CD8-positive, alpha-beta memory T cell (primary cell): ENCODE results near the gene UPB1. TPM values are rescaled to one million over a fixed set of nuclear protein-coding genes. Genes with fewer than 3 reads are reported as not detected.

ENCODE experiments used
- CTCF ChIA-PET: fragments of 350-600 bp; sonication (Branson Sonifier 250); formaldehyde crosslinking; loops from one replicate; lab custom pipeline; 2021; ENCODE audit warnings: antibody characterized with exemption; lab: Charles Lee
- POLR2A ChIA-PET: fragments of 350-600 bp; sonication (Branson Sonifier 250); formaldehyde crosslinking; loops from one replicate; lab custom pipeline; 2021; ENCODE audit warnings: antibody characterized with exemption; lab: Charles Lee
- DNase-seq, 5 donors: peaks; one replicate each; pipeline versions ENCODE4 v3.0.0 to v3.0.0-alpha.2; 2020 to 2022; ENCODE audit warnings: mixed read lengths in 1 of 5
- H3K27ac ChIP-seq: one replicate; pipeline ENCODE4 v1.7.0; 2013; ENCODE audit warnings: low read depth, mild to moderate bottlenecking, low read length, moderate library complexity
- H3K27me3 ChIP-seq: 2 replicates; pipeline ENCODE4 v1.7.0; 2013; ENCODE audit warnings: low read length, mild to moderate bottlenecking; ENCODE audit not compliant: insufficient read depth, poor library complexity, severe bottlenecking
- H3K36me3 ChIP-seq: 2 replicates; pipeline ENCODE4 v1.7.0; 2013; ENCODE audit warnings: mild to moderate bottlenecking, low read length, moderate library complexity; ENCODE audit not compliant: insufficient read depth
- H3K4me1 ChIP-seq: 2 replicates; pipeline ENCODE4 v1.7.0; 2013; ENCODE audit warnings: mild to moderate bottlenecking, low read length, moderate library complexity; ENCODE audit not compliant: insufficient read depth
- H3K4me3 ChIP-seq: 2 replicates; pipeline ENCODE4 v1.7.0; 2013; ENCODE audit warnings: mild to moderate bottlenecking, low read length
- H3K9me3 ChIP-seq: 2 replicates; pipeline ENCODE4 v1.7.0; 2013; ENCODE audit warnings: mild to moderate bottlenecking, low read length
- H3K27ac Mint-ChIP-seq, 8 donors: one replicate each; pipeline ENCODE4 v1.8.0; 2020 to 2021; ENCODE audit warnings: mixed read lengths in 8 of 8, mild to moderate bottlenecking in 6 of 8, inconsistent platforms in 3 of 8, moderate library complexity in 3 of 8
- H3K27me3 Mint-ChIP-seq, 2 donors: one replicate each; pipeline ENCODE4 v1.8.0; 2020 to 2021; ENCODE audit warnings: mixed read lengths in 2 of 2, mild to moderate bottlenecking in 1 of 2, moderate library complexity in 1 of 2
- H3K36me3 Mint-ChIP-seq, 3 donors: one replicate each; pipeline ENCODE4 v1.8.0; 2020 to 2021; ENCODE audit warnings: mixed read lengths in 3 of 3, inconsistent platforms in 1 of 3, mild to moderate bottlenecking in 1 of 3
- H3K4me1 Mint-ChIP-seq, 3 donors: one replicate each; pipeline ENCODE4 v1.8.0; 2020 to 2021; ENCODE audit warnings: mixed read lengths in 3 of 3, inconsistent platforms in 1 of 3, mild to moderate bottlenecking in 1 of 3
- H3K4me3 Mint-ChIP-seq, 7 donors: one replicate each; pipeline ENCODE4 v1.8.0; 2020 to 2021; ENCODE audit warnings: mixed read lengths in 7 of 7, mild to moderate bottlenecking in 6 of 7, moderate library complexity in 4 of 7, inconsistent platforms in 2 of 7
- H3K9me3 Mint-ChIP-seq, 5 donors: one replicate each; pipeline ENCODE4 v1.8.0; 2020 to 2022; ENCODE audit warnings: mixed read lengths in 5 of 5, mild to moderate bottlenecking in 3 of 5, moderate library complexity in 2 of 5, inconsistent platforms in 1 of 5
- polyA plus RNA-seq: library from polyadenylated mRNA; unstranded; fragments of 300-500 nt; fragmentation: Illumina TruSeq; gene quantifications from one replicate; pipeline ENCODE4 v1.2.3, GENCODE V29; 2021
- total RNA-seq, 2 experiments: library from RNA; stranded (reverse); gene quantifications; one replicate each; pipeline ENCODE4 v1.2.3, GENCODE V29; 2021

Gene UPB1
- total and polyA plus RNA-seq, 3 experiments from 2014 or later, result 0.10 TPM; not detected in 2

DNA sequence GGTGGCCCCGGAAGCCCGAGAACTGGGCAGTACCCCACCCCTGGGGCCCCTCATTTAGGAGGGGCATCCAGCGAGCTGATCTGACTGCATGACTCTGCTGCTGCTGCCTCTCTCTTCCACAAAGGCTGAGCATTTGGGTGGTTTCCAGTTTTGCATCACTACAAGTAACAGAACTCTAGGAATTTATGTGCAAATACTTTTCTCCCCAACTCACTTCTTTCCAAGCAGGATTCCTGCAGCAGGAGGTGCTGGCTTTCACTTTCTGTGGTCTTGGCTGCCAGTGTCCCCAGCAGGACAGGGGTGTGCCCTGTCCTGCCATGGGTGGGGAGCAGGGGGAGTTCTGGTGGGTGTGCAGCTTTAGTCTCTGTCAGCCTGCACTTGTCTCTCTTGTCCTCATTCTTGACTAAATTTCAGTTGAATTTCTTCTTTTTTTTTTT lies 21.2 kb downstream of the UPB1 start:
- no peak overlapping the region for H3K4me3 ChIP-seq
- H3K36me3 Mint-ChIP-seq, result peaks cover 0 to 3% (median 0%) of the 10 kb centered on the region in 3 donors
- no peak overlapping the region for H3K27ac Mint-ChIP-seq
- no peaks in the 10 kb centered on the region for H3K9me3 Mint-ChIP-seq
- CTCF ChIA-PET, result no interaction called here
- no peaks in the 10 kb centered on the region for H3K27me3 ChIP-seq
- H3K4me1 Mint-ChIP-seq, result peaks cover under 1 to 5% (median 1%) of the 10 kb centered on the region in 3 donors
- H3K27ac ChIP-seq, result no peak overlapping the region
- H3K4me3 Mint-ChIP-seq, result no peak overlapping the region
- POLR2A ChIA-PET, result no interaction called here
- H3K27me3 Mint-ChIP-seq, result peaks cover 0 to 11% of the 10 kb centered on the region in 2 donors
- H3K4me1 ChIP-seq, result no peaks in the 10 kb centered on the region
- H3K9me3 ChIP-seq, result no peaks in the 10 kb centered on the region
- no peak for DNase-seq
- H3K36me3 ChIP-seq, result no peaks in the 10 kb centered on the region

GRCh38 chr22:24517446-24517845 lies 22.3 kb downstream of the UPB1 start:
- peaks cover 0 to 4% (median 1%) of the 10 kb centered on the region in 3 donors for H3K4me1 Mint-ChIP-seq
- CTCF ChIA-PET, result no interaction called here
- Histone ChIP-seq H3K9me3 (no peaks in the 10 kb centered on the region), H3K36me3 (no peaks in the 10 kb centered on the region), H3K4me1 (no peaks in the 10 kb centered on the region), H3K27ac (no peak overlapping the region), H3K27me3 (no peaks in the 10 kb centered on the region), H3K4me3 (no peak overlapping the region)
- H3K27ac Mint-ChIP-seq, result no peak overlapping the region
- DNase-seq, result no peak
- no peak overlapping the region for H3K4me3 Mint-ChIP-seq
- no peaks in the 10 kb centered on the region for H3K9me3 Mint-ChIP-seq
- peaks cover 0 to 11% of the 10 kb centered on the region in 2 donors for H3K27me3 Mint-ChIP-seq
- peaks cover 0 to 3% (median 0%) of the 10 kb centered on the region in 3 donors for H3K36me3 Mint-ChIP-seq
- POLR2A ChIA-PET, result no interaction called here

DNA sequence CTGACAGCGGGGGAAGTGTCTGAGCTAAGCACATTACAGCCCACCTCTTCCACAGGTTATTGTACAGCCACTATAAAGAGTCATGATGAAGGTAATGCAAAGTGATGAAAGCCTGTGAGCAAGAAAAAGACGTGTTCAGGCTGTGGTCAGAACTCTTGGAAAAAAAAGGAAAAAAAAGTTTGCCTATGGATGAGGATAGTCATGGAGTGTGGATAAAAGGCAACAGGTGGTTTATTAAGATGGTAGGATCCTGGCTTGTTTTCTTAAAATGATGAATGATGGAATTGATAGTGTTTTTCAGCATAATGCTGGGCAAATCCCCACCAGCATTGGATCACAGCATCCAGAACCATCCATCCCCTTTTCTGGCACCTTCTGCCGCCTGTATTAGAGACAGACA lies 23.1 kb downstream of the UPB1 start:
- DNase-seq, result no peak
- peaks cover 0 to 3% (median 0%) of the 10 kb centered on the region in 3 donors for H3K36me3 Mint-ChIP-seq
- ChIA-PET CTCF (no interaction called here), POLR2A (no interaction called here)
- no peaks in the 10 kb centered on the region for H3K27me3 ChIP-seq
- peaks cover 0 to 4% (median 1%) of the 10 kb centered on the region in 3 donors for H3K4me1 Mint-ChIP-seq
- no peak overlapping the region for H3K27ac ChIP-seq
- peaks cover 0 to 11% of the 10 kb centered on the region in 2 donors for H3K27me3 Mint-ChIP-seq
- no peak overlapping the region for H3K27ac Mint-ChIP-seq
- no peak overlapping the region for H3K4me3 ChIP-seq
- H3K9me3 ChIP-seq, result no peaks in the 10 kb centered on the region
- H3K4me1 ChIP-seq, result no peaks in the 10 kb centered on the region
- no peaks in the 10 kb centered on the region for H3K9me3 Mint-ChIP-seq
- H3K36me3 ChIP-seq, result no peaks in the 10 kb centered on the region
- no peak overlapping the region for H3K4me3 Mint-ChIP-seq

GRCh38 chr22:24518771-24519485 lies 23.8 kb downstream of the UPB1 start:
- POLR2A ChIA-PET, result no interaction called here
- no peak overlapping the region for H3K4me3 ChIP-seq
- no peak for DNase-seq
- H3K4me3 Mint-ChIP-seq, result no peak overlapping the region
- no peaks in the 10 kb centered on the region for H3K36me3 ChIP-seq
- no peaks in the 10 kb centered on the region for H3K9me3 Mint-ChIP-seq
- no peaks in the 10 kb centered on the region for H3K27me3 ChIP-seq
- H3K4me1 ChIP-seq, result no peaks in the 10 kb centered on the region
- peaks cover 0 to 11% of the 10 kb centered on the region in 2 donors for H3K27me3 Mint-ChIP-seq
- H3K27ac ChIP-seq, result no peak overlapping the region
- H3K9me3 ChIP-seq, result no peaks in the 10 kb centered on the region
- H3K36me3 Mint-ChIP-seq, result peaks cover 0 to 1% (median 0%) of the 10 kb centered on the region in 3 donors
- peak overlapping the region in 1 of 8 donors; percentile 85 for H3K27ac Mint-ChIP-seq
- peaks cover 0 to 4% (median 1%) of the 10 kb centered on the region in 3 donors for H3K4me1 Mint-ChIP-seq
- CTCF ChIA-PET, result no interaction called here

- H3K4me3 Mint-ChIP-seq, result no peak overlapping the region
- Histone ChIP-seq H3K27ac (no peak overlapping the region), H3K4me3 (no peak overlapping the region), H3K36me3 (no peaks in the 10 kb centered on the region), H3K4me1 (no peaks in the 10 kb centered on the region), H3K9me3 (no peaks in the 10 kb centered on the region), H3K27me3 (no peaks in the 10 kb centered on the region)
- no peak for DNase-seq
- H3K27me3 Mint-ChIP-seq, result peaks cover 0 to 11% of the 10 kb centered on the region in 2 donors
- H3K4me1 Mint-ChIP-seq, result peaks cover 0 to 4% (median 1%) of the 10 kb centered on the region in 3 donors
- H3K36me3 Mint-ChIP-seq, result peaks cover 0 to 1% (median 0%) of the 10 kb centered on the region in 3 donors
- POLR2A ChIA-PET, result no interaction called here
- no peaks in the 10 kb centered on the region for H3K9me3 Mint-ChIP-seq
- CTCF ChIA-PET, result no interaction called here
- H3K27ac Mint-ChIP-seq, result no peak overlapping the region
Measured at GRCh38 chr22:24519496-24519895, 24.4 kb downstream of the UPB1 start.

- H3K9me3 ChIP-seq, result no peaks in the 10 kb centered on the region
- peaks cover 0 to 7% of the 10 kb centered on the region in 2 donors for H3K27me3 Mint-ChIP-seq
- DNase-seq, result no peak
- peaks cover 7 to 10% (median 8%) of the 10 kb centered on the region in 3 donors for H3K4me1 Mint-ChIP-seq
- H3K36me3 ChIP-seq, result no peaks in the 10 kb centered on the region
- H3K27ac ChIP-seq, result no peak overlapping the region
- peaks cover 6% of the 10 kb centered on the region for H3K4me1 ChIP-seq
- H3K36me3 Mint-ChIP-seq, result peaks cover 0 to 1% (median 0%) of the 10 kb centered on the region in 3 donors
- no peak overlapping the region for H3K4me3 ChIP-seq
- H3K27ac Mint-ChIP-seq, result no peak overlapping the region
- H3K4me3 Mint-ChIP-seq, result no peak overlapping the region
- H3K9me3 Mint-ChIP-seq, result no peaks in the 10 kb centered on the region
- CTCF ChIA-PET, result interaction anchor here (1.0 to 1.1 kb wide), 4 partner anchors 32 to 104 kb away, joined by 3 to 5 read pairs (median 4); partner anchors contain the start of gene ADORA2A
- POLR2A ChIA-PET, result no interaction called here
- no peaks in the 10 kb centered on the region for H3K27me3 ChIP-seq
Measured at GRCh38 chr22:24521791-24522245, 26.7 kb downstream of the UPB1 start.

GRCh38 chr22:24523873-24524272 lies 28.7 kb downstream of the UPB1 start:
- no peak for DNase-seq
- no peak overlapping the region for H3K4me3 ChIP-seq
- H3K4me1 Mint-ChIP-seq, result peaks cover 7 to 10% (median 8%) of the 10 kb centered on the region in 3 donors
- POLR2A ChIA-PET, result no interaction called here
- H3K36me3 ChIP-seq, result no peaks in the 10 kb centered on the region
- no peak overlapping the region for H3K4me3 Mint-ChIP-seq
- CTCF ChIA-PET, result no interaction called here
- no peaks in the 10 kb centered on the region for H3K27me3 ChIP-seq
- H3K27ac Mint-ChIP-seq, result peak overlapping the region in 1 of 8 donors; percentile 87
- peaks cover 0 to 3% of the 10 kb centered on the region in 2 donors for H3K27me3 Mint-ChIP-seq
- peaks cover 6% of the 10 kb centered on the region for H3K4me1 ChIP-seq
- H3K27ac ChIP-seq, result no peak overlapping the region
- no peaks in the 10 kb centered on the region for H3K9me3 Mint-ChIP-seq
- H3K9me3 ChIP-seq, result no peaks in the 10 kb centered on the region
- no peaks in the 10 kb centered on the region for H3K36me3 Mint-ChIP-seq

GRCh38 chr22:24525416-24526037 lies 30.4 kb downstream of the UPB1 start:
- peaks cover 6% of the 10 kb centered on the region for H3K4me1 ChIP-seq
- H3K27me3 Mint-ChIP-seq, result peaks cover 0 to 1% of the 10 kb centered on the region in 2 donors
- POLR2A ChIA-PET, result no interaction called here
- H3K4me1 Mint-ChIP-seq, result peaks cover 7 to 10% (median 8%) of the 10 kb centered on the region in 3 donors
- DNase-seq, result peak; percentile 55 to 80 (median 62)
- H3K9me3 ChIP-seq, result no peaks in the 10 kb centered on the region
- no peaks in the 10 kb centered on the region for H3K9me3 Mint-ChIP-seq
- no peaks in the 10 kb centered on the region for H3K36me3 Mint-ChIP-seq
- H3K4me3 ChIP-seq, result no peak overlapping the region
- H3K27me3 ChIP-seq, result no peaks in the 10 kb centered on the region
- H3K27ac ChIP-seq, result no peak overlapping the region
- H3K36me3 ChIP-seq, result no peaks in the 10 kb centered on the region
- CTCF ChIA-PET, result interaction anchor here (1.1 to 1.5 kb wide), 4 partner anchors 21 to 107 kb away, joined by 3 to 5 read pairs (median 4); no protein-coding TSS in a partner anchor
- no peak overlapping the region for H3K4me3 Mint-ChIP-seq
- H3K27ac Mint-ChIP-seq, result peak overlapping the region in 3 of 8 donors; percentile 54 to 81 (median 58)
